ENCODE data around the gene PRND. TPM values are rescaled to one million over a fixed set of nuclear protein-coding genes. Genes with fewer than 3 reads are reported as not detected.

PRND gene
- total and polyA plus RNA-seq, 2 of the 8 experiments (the other 6 are each of a cell fraction or from before 2014, with no cell fraction given) = 0.09 to 0.11 TPM

DNA sequence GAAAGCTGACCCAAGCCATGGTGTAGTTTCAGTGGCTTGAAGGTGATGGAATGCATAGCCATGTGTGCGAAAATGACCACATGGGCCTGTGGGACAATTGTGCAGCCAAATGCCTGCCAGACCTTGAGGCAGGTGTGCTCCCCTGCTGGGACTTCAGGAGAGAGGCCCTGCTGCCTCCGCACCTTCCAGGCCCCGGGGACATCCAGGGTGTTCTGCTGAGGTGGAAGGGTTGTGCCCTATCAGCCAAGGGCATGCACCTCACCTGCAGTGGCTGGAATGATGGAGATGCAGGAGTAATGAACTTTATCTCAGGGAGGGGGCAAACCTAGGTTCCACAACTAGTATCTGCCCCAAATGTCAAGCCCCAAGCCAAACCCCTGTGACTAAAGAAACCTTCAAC is 44.0 kb downstream of the PRND start:
- H3K9me3 ChIP-seq (ENCODE audit: insufficient read depth in 2 of 2, low read depth in 1 of 2, low read length in 1 of 2) = no peaks in the 10 kb centered on the region
- H3K23me2 ChIP-seq (ENCODE audit: low read depth, low read length) = peaks cover 2% of the 10 kb centered on the region
- no peak overlapping the region for H4K8ac ChIP-seq (ENCODE audit: extremely low read depth, insufficient read depth, low read length)
- H3K56ac ChIP-seq (replicated peaks; ENCODE audit: insufficient read length, low read depth, low read length) = no peak overlapping the region
- H3K4ac ChIP-seq (replicated peaks; ENCODE audit: insufficient read length, low read depth, low read length) = no peak overlapping the region
- peaks cover 0 to 2% (median 0%) of the 10 kb centered on the region in 4 experiments; a peak in 3 of 7 replicates for H3K4me1 ChIP-seq (replicated peaks in 1 of 4; ENCODE audit: control insufficient read depth in 3 of 4, insufficient read depth in 4 of 4, low read length in 3 of 4)
- no peaks in the 10 kb centered on the region for H3K36me3 ChIP-seq (ENCODE audit: control insufficient read depth in 2 of 4, insufficient read depth in 4 of 4, low read length in 3 of 4)
- no peak overlapping the region for H2BK120ac ChIP-seq (replicated peaks; ENCODE audit: low read depth, low read length)
- H4K5ac ChIP-seq (ENCODE audit: insufficient read length, low read depth, low read length) = no peak overlapping the region
- H2AFZ ChIP-seq (ENCODE audit: low read length) = no peak overlapping the region
- H3K27ac ChIP-seq (ENCODE audit: low read depth, low read length) = no peak overlapping the region
- H3K4me2 ChIP-seq (ENCODE audit: insufficient read depth in 1 of 2, low read depth in 2 of 2, low read length in 2 of 2) = no peak overlapping the region
- no peaks in the 10 kb centered on the region for H3K79me2 ChIP-seq (ENCODE audit: control insufficient read depth in 1 of 2, insufficient read depth in 2 of 2, low read length in 2 of 2)
- no peak overlapping the region for H2BK5ac ChIP-seq (ENCODE audit: low read depth, low read length)
- WGBS, 2 experiments (ENCODE audit: extremely low coverage in 1 of 2, insufficient coverage in 1 of 2, insufficient read length in 1 of 2, insufficient replicate concordance in 2 of 2, low coverage in 1 of 2, low lambda C conversion rate in 2 of 2, missing lambda C conversion rate in 1 of 2) = 100% methylated on average over 2 of the region's 3 CpGs; no CpG with 5 or more reads in 1 of the 2 experiments
- H2BK12ac ChIP-seq (ENCODE audit: low read depth, low read length) = no peak overlapping the region
- H3K4me3 ChIP-seq (ENCODE audit: extremely low read depth in 1 of 4, insufficient read depth in 2 of 4, low read depth in 3 of 4, low read length in 4 of 4) = no peak overlapping the region
- ChIA-PET CTCF (ENCODE audit: partially characterized antibody) (no interaction called here), POLR2A (ENCODE audit: partially characterized antibody) (no interaction called here)
- no peak overlapping the region for H2BK15ac ChIP-seq (ENCODE audit: low read length)
- no peak overlapping the region for H3K14ac ChIP-seq (ENCODE audit: insufficient read length)
- H3K23ac ChIP-seq (ENCODE audit: insufficient read length) = no peak overlapping the region
- no peak for FAIRE-seq
- DNase-seq (ENCODE audit: low read depth in 1 of 2, low spot score in 2 of 2) = no peak
- no peak overlapping the region for H4K91ac ChIP-seq (replicated peaks; ENCODE audit: insufficient read length, low read length)
- H2AK5ac ChIP-seq (ENCODE audit: low read depth, low read length) = no peak overlapping the region
- H3K79me1 ChIP-seq (ENCODE audit: low read depth, low read length) = no peaks in the 10 kb centered on the region
- no peak overlapping the region for H3K18ac ChIP-seq (ENCODE audit: extremely low read depth, low read length)
- no peaks in the 10 kb centered on the region for H4K20me1 ChIP-seq (replicated peaks in 1 of 2; ENCODE audit: control insufficient read depth in 1 of 2, insufficient read depth in 2 of 2, low read length in 2 of 2)
- no peak overlapping the region for H3K9ac ChIP-seq (replicated peaks in 1 of 4; ENCODE audit: extremely low read depth in 1 of 4, low read depth in 3 of 4, low read length in 3 of 4)
- peaks cover 2 to 15% (median 11%) of the 10 kb centered on the region in 4 experiments; a peak in 6 of 7 replicates for H3K27me3 ChIP-seq (replicated peaks in 1 of 4; ENCODE audit: control insufficient read depth in 3 of 4, extremely low read depth in 1 of 4, insufficient read depth in 3 of 4, low read length in 3 of 4)
- H2BK20ac ChIP-seq (ENCODE audit: low read length) = no peak overlapping the region
- TF ChIP-seq CEBPB (IDR thresholded peaks at IDR 0.05; ENCODE audit: low read depth, low read length) (no peak), EP300 (IDR thresholded peaks at IDR 0.05; ENCODE audit: borderline replicate concordance in 1 of 2, low read depth in 2 of 2, low read length in 2 of 2) (no peak), JUN (IDR thresholded peaks at IDR 0.05; ENCODE audit: low read depth, low read length) (no peak), HDAC6 (IDR thresholded peaks at IDR 0.05; ENCODE audit: low read depth, low read length) (no peak), SP4 (IDR thresholded peaks at IDR 0.05; ENCODE audit: low read length) (no peak), RBBP5 (IDR thresholded peaks at IDR 0.05; ENCODE audit: borderline replicate concordance, low read depth, low read length) (no peak)
